GM18909 (cell line): ENCODE measurements around the gene MBNL2.

Source experiments
- ATAC-seq: cut with Tn5 transposase; IDR thresholded peaks from one replicate; pipeline ENCODE4 v1.9.1; 2021; ENCODE audit warnings: mild to moderate bottlenecking; ENCODE audit not compliant: unreplicated experiment, poor library complexity

Gene MBNL2

GRCh38 chr13:97364031-97364430 lies 141.9 kb downstream of the MBNL2 start:
- ATAC-seq: no peak

GRCh38 chr13:97364827-97365226 lies 142.7 kb downstream of the MBNL2 start:
- no peak for ATAC-seq

GRCh38 chr13:97366172-97366688 lies 144.1 kb downstream of the MBNL2 start:
- ATAC-seq: no peak

- peak; percentile 50 for ATAC-seq
Observed at GRCh38 chr13:97367016-97367822, 145.1 kb downstream of the MBNL2 start.

GRCh38 chr13:97369261-97369893 lies 147.2 kb downstream of the MBNL2 start:
- peak; percentile 67 for ATAC-seq

GRCh38 chr13:97371486-97372109 lies 149.5 kb downstream of the MBNL2 start:
- no peak for ATAC-seq

GRCh38 chr13:97372936-97373335 lies 150.8 kb downstream of the MBNL2 start:
- ATAC-seq: no peak

- ATAC-seq: no peak
Observed at GRCh38 chr13:97373787-97374186, 151.7 kb downstream of the MBNL2 start.

GRCh38 chr13:97376981-97377380 lies 154.8 kb downstream of the MBNL2 start:
- no peak for ATAC-seq

GRCh38 chr13:97379386-97379785 lies 157.3 kb downstream of the MBNL2 start:
- ATAC-seq: no peak

- no peak for ATAC-seq
Observed at GRCh38 chr13:97380696-97381095, 158.6 kb downstream of the MBNL2 start.

GRCh38 chr13:97381189-97381588 lies 159.1 kb downstream of the MBNL2 start:
- ATAC-seq: no peak

GRCh38 chr13:97382276-97382675 lies 160.1 kb downstream of the MBNL2 start:
- no peak for ATAC-seq

- no peak for ATAC-seq
Observed at GRCh38 chr13:97384371-97384770, 162.2 kb downstream of the MBNL2 start.

- no peak for ATAC-seq
Observed at GRCh38 chr13:97385146-97385545, 163.0 kb downstream of the MBNL2 start.

- no peak for ATAC-seq
Observed at GRCh38 chr13:97385854-97386253, 163.7 kb downstream of the MBNL2 start.

GRCh38 chr13:97386801-97387484 lies 164.8 kb downstream of the MBNL2 start:
- peak; percentile 68 for ATAC-seq

- ATAC-seq: peak; percentile 9
Observed at GRCh38 chr13:97387485-97387839, 165.3 kb downstream of the MBNL2 start.

- no peak for ATAC-seq
Observed at GRCh38 chr13:97387890-97388289, 165.8 kb downstream of the MBNL2 start.

- ATAC-seq: peak; percentile 51
Observed at GRCh38 chr13:97388373-97388772, 166.2 kb downstream of the MBNL2 start.
